VCaP (cell line): ENCODE data around the gene GNRH2.
"Not testable (repeated sequence)": the region's sequence is repeated elsewhere in the genome, so short reads cannot be mapped to it uniquely, and the experiment has no call there.

Experiments used
- H3K27ac ChIP-seq: fragments of 450-650 bp; 2 replicates; pipeline ENCODE4 v1.5.1; 2017
- CTCF ChIP-seq: fragments of 450-650 bp; conservative IDR thresholded peaks from 2 replicates; pipeline ENCODE4 v1.5.1; 2017; ENCODE audit warnings: mild to moderate bottlenecking, moderate library complexity

GNRH2 gene

DNA sequence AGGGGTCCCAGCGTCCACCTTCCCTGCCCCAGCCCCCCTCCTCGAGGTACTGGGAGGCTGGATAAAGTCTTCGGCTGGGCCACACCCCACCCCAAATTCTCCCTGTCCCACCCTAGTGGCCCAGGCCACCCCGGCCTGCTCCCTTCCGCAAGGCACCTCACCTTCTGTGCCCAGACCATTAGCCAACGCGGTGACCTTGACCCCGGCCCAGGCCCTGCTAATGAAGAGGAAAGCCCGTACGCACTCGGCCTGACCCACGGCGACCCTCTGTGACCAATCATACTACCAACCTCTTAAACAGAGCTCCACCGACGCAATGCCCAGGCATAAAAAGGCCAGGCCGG, 27.8 kb downstream of the GNRH2 start:
- TF ChIP-seq CTCF, result no peak
- no peak overlapping the region for H3K27ac ChIP-seq

GRCh38 chr20:3071610-3072529, 28.4 kb downstream of the GNRH2 start, which contains the start of gene OXT:
Gene OXT, plus strand, starts transcription at chr20:3071620. Its CDS starts 36 bp downstream, at chr20:3071656.
- H3K27ac ChIP-seq, result no peak within 1 kb of the TSS
- TF ChIP-seq CTCF, result no peak

- H3K27ac ChIP-seq, result no peak overlapping the region
- no peak for TF ChIP-seq CTCF
Observed at GRCh38 chr20:3072530-3073250, 29.3 kb downstream of the GNRH2 start.

GRCh38 chr20:3073251-3073643, 29.8 kb downstream of the GNRH2 start:
- H3K27ac ChIP-seq, result not testable (repeated sequence)

DNA sequence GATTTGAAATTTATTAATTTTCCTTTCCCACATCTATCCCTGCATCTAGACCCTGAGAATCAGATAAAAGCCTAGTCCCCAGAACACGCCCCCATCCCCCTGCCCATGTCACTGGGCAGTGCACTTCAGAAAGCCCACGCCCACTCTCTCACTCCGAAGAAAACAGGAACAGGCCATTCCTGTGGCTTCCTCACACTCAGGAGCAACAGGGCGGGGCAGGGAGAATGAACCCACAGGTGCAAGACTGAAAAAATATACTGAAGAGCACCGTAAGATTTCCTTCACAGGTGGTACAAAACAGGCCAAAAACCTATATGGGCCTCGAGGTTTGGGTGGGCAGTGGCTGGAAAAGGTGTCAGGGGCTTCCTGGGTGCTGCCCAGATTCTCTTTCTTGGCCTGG, 31.4 kb downstream of the GNRH2 start:
- no peak overlapping the region for H3K27ac ChIP-seq

GRCh38 chr20:3075315-3075714, 31.9 kb downstream of the GNRH2 start:
- H3K27ac ChIP-seq, result not testable (repeated sequence)

More for the DNA sequence above, 31.4 kb downstream of the GNRH2 start:
- TF ChIP-seq CTCF, result no peak

- no peak for TF ChIP-seq CTCF
- H3K27ac ChIP-seq, result no peak overlapping the region
Observed at GRCh38 chr20:3077618-3078134, 34.3 kb downstream of the GNRH2 start.

DNA sequence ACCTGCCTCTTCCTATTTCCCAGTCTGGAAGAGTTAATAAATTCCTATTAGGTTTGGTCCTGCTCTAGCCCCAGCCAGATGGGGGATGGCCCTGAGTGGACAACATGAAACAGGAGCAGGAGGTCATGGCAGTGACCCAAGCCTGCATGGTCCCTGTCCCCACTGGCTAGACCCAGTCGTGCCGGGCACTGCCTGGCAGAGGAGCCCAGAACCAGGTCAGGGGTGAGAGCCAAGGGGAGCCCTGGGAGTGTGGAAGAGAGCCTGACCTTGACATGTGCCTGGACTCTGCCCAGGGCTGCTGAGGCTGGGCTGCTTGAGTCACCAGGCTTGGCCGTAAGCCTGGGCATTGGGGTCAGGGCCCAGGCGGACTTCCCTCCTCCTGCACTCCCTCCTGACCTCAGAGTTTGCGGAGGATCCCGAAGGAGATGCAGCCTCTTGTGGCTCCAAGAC, 37.5 kb downstream of the GNRH2 start:
- no peak overlapping the region for H3K27ac ChIP-seq
- no peak for TF ChIP-seq CTCF
